Gastrocnemius medialis (tissue), 4 donors: ENCODE measurements around the gene SLC16A8.

ENCODE experiments used
- POLR2A ChIP-seq, 2 donors: fragments of 450-650 bp; IDR thresholded peaks; one replicate each; pipeline ENCODE4 v1.6.1; 2017; ENCODE audit warnings: antibody characterized with exemption in 2 of 2, mild to moderate bottlenecking in 2 of 2, moderate library complexity in 2 of 2
- TF ChIP-seq, protein P1 (sequence below), 5 experiments: fragments of 450-650 bp in 3 of 5; fragments of 200-600 bp in 2 of 5; sonication (generic) in 2 of 5; IDR thresholded peaks in 4 of 5; conservative IDR thresholded peaks in 1 of 5; 1 replicate in 4 of 5; 2 replicates in 1 of 5; pipeline ENCODE4 v1.5.1; 2016 to 2019; ENCODE audit warnings: antibody characterized with exemption in 5 of 5, mild to moderate bottlenecking in 3 of 5, moderate library complexity in 3 of 5

- TF ChIP-seq, protein P1, sequence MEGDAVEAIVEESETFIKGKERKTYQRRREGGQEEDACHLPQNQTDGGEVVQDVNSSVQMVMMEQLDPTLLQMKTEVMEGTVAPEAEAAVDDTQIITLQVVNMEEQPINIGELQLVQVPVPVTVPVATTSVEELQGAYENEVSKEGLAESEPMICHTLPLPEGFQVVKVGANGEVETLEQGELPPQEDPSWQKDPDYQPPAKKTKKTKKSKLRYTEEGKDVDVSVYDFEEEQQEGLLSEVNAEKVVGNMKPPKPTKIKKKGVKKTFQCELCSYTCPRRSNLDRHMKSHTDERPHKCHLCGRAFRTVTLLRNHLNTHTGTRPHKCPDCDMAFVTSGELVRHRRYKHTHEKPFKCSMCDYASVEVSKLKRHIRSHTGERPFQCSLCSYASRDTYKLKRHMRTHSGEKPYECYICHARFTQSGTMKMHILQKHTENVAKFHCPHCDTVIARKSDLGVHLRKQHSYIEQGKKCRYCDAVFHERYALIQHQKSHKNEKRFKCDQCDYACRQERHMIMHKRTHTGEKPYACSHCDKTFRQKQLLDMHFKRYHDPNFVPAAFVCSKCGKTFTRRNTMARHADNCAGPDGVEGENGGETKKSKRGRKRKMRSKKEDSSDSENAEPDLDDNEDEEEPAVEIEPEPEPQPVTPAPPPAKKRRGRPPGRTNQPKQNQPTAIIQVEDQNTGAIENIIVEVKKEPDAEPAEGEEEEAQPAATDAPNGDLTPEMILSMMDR (IDR thresholded peaks at IDR 0.05 in 4 of 5, conservative IDR thresholded peaks at IDR 0.05 in 1 of 5): no peak
- no peak for TF ChIP-seq POLR2A (IDR thresholded peaks at IDR 0.05)
Measured at GRCh38 chr22:38078046-38078840, 5.7 kb downstream of the SLC16A8 start.
